ENCODE measurements around the gene IRAK3. TPM values are rescaled to one million over a fixed set of nuclear protein-coding genes. Genes with fewer than 3 reads are reported as not detected.
"Not testable (repeated sequence)": the region's sequence is repeated elsewhere in the genome, so short reads cannot be mapped to it uniquely, and the experiment has no call there.

Gene IRAK3
- total RNA-seq, 2 donors from 2014 or later, result 18.8 to 21.7 TPM

DNA sequence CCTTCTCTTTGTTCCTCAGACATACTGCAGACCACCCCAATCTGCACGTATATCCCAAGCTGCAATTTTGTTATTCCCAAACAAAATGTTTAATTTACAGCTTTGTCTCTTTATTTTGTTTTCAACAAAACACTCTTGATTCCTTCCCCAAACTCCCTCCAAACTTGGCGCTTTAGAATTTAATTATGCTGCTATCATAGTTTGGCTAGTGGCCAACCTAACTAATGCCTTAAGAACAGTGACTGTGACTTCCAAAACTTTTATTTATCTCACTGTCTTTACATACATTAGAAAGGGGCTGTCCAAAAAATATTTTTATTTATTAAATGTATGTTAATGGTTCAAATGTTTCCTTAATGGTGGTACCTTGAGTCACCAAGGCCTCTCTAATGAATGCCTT, 26.3 kb upstream of the IRAK3 start:
- Mint-ChIP-seq H3K9me3 (peaks cover 4% of the 10 kb centered on the region), H3K27me3 (no peaks in the 10 kb centered on the region), H3K4me1 (ENCODE audit: low read depth in 2 of 2) (peaks cover 55 to 66% of the 10 kb centered on the region in 2 donors), H3K4me3 (no peak overlapping the region), H3K27ac (peak overlapping the region in 1 of 2 donors; percentile 76), H3K36me3 (peaks cover 36% of the 10 kb centered on the region)
- DNase-seq (ENCODE audit: low spot score), result no peak
- no peak for ATAC-seq

DNA sequence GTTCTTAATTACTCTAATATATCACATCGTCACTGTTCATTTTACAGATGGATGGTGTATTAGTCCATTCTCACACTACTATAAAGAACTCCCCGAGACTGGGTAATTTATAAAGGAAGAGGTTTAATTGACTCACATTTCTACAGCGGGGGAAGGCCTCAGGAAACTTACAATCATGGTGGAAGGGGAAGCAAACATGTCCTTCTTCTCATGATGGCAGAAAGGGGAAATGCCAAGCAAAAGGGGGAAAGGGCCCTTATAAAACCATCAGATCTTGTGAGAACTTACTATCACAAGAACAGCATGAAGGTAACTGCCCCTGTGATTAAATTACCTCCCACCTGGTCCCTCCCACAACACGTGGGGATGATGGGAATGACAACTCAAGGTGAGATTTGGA, 25.7 kb upstream of the IRAK3 start:
- DNase-seq (ENCODE audit: low spot score), result no peak
- no peak for ATAC-seq
- H3K4me1 Mint-ChIP-seq (ENCODE audit: low read depth in 2 of 2), result peaks cover 58 to 71% of the 10 kb centered on the region in 2 donors
- peaks cover 36% of the 10 kb centered on the region for H3K36me3 Mint-ChIP-seq
- no peak overlapping the region for H3K4me3 Mint-ChIP-seq
- peak overlapping the region in 1 of 2 donors; percentile 76 for H3K27ac Mint-ChIP-seq
- peaks cover 4% of the 10 kb centered on the region for H3K9me3 Mint-ChIP-seq
- H3K27me3 Mint-ChIP-seq, result no peaks in the 10 kb centered on the region

DNA sequence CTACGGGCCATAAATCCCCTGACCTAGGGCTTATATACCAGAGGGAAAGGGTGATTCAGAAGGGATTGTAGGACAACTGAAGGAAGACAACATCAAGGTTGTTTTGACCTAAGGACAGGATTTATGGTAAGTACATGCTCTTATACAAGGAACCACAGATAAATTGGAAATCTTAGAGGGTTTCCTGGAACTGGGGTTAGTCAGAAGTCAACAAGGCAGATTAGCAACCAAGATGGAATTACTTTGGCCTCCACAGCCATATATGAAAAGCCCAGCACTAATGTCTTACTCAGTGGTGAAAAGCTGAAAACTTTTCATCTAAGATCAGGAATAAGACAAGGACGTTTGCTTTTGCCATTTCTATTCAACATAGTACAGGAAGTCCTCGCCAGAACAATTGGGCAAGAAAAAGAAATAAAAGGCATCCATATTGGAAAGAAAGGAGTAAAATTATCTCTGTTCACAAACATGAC, 24.6 kb upstream of the IRAK3 start:
- ATAC-seq, result no peak
- Mint-ChIP-seq H3K4me3 (peak overlapping the region; percentile 48), H3K9me3 (peaks cover 4% of the 10 kb centered on the region), H3K27me3 (no peaks in the 10 kb centered on the region), H3K36me3 (peaks cover 41% of the 10 kb centered on the region), H3K27ac (peak overlapping the region; percentile 58 to 76), H3K4me1 (ENCODE audit: low read depth in 2 of 2) (peaks cover 62 to 76% of the 10 kb centered on the region in 2 donors)
- DNase-seq (ENCODE audit: low spot score), result no peak

DNA sequence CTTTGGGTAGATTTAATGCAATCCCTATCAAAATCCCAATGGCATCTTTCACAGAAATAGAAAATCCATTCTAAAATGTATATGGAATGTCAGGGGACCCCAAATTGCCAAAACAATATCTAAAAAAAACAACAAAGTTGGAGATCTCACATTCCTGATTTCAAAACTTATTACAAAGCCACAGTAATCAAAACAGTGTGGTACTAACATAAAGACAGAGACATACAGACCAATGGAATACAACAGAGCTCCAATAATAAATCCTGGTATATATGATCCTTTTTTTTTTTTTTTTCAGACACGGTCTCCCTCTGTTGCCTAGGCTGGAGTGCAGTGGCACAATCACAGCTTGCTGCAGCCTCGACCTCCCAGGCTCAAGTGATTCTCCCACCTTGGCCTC, 23.9 kb upstream of the IRAK3 start:
- Mint-ChIP-seq H3K4me3 (no peak overlapping the region), H3K27ac (peak overlapping the region in 1 of 2 donors; percentile 47), H3K36me3 (peaks cover 35% of the 10 kb centered on the region), H3K4me1 (ENCODE audit: low read depth in 2 of 2) (peaks cover 58 to 69% of the 10 kb centered on the region in 2 donors), H3K9me3 (peaks cover 4% of the 10 kb centered on the region), H3K27me3 (no peaks in the 10 kb centered on the region)
- no peak for ATAC-seq
- DNase-seq (ENCODE audit: low spot score), result no peak

DNA sequence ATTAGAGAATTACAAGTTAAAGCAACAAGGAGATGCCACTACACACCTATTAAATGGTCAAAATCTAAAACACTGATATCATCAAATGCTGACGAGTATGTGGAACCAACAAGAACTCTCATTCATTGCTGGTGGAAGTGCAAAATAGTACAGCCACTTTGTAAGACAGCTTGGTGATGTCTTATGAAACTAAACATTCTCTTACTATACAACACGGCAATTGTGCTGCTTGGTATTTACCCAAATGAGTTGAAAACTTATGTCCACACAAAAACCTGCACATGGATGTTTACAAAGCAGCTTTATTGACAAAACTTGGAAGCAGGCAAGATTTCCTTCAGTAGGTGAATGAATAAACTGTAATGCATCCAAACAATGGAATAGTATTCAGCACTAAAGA, 22.5 kb upstream of the IRAK3 start:
- H3K27me3 Mint-ChIP-seq, result no peaks in the 10 kb centered on the region
- DNase-seq (ENCODE audit: low spot score), result no peak
- peak overlapping the region; percentile 98 for H3K4me3 Mint-ChIP-seq
- ATAC-seq, result no peak
- H3K27ac Mint-ChIP-seq, result peak overlapping the region; percentile 98 to 100
- H3K9me3 Mint-ChIP-seq, result peaks cover 4% of the 10 kb centered on the region
- peaks cover 35% of the 10 kb centered on the region for H3K36me3 Mint-ChIP-seq
- peaks cover 67 to 77% of the 10 kb centered on the region in 2 donors for H3K4me1 Mint-ChIP-seq (ENCODE audit: low read depth in 2 of 2)

DNA sequence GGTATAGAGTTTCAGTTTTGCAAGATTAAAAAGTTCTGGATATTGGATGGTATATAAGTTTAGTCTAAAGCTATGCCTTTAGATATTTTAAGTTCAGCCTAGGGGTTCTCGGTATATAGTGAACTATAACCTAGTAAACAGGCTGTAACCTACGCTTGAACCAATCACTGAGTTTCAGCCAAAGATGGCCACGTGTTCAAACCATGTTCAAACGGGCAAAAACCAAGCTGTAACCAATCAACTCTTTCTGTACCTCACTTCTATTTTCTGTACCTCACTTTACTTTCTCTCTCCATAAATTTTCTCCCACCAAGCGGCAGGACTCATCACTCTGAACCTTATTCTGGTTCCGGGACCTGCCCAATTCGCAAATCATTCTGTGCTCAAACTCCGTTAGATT, 20.6 kb upstream of the IRAK3 start:
- Mint-ChIP-seq H3K27ac (peak overlapping the region; percentile 98 to 100), H3K36me3 (peaks cover 34% of the 10 kb centered on the region), H3K9me3 (peaks cover 4% of the 10 kb centered on the region), H3K27me3 (no peaks in the 10 kb centered on the region), H3K4me1 (ENCODE audit: low read depth in 2 of 2) (peaks cover 54 to 60% of the 10 kb centered on the region in 2 donors), H3K4me3 (peak overlapping the region; percentile 98)
- ATAC-seq (no peak), DNase-seq (ENCODE audit: low spot score) (no peak)

DNA sequence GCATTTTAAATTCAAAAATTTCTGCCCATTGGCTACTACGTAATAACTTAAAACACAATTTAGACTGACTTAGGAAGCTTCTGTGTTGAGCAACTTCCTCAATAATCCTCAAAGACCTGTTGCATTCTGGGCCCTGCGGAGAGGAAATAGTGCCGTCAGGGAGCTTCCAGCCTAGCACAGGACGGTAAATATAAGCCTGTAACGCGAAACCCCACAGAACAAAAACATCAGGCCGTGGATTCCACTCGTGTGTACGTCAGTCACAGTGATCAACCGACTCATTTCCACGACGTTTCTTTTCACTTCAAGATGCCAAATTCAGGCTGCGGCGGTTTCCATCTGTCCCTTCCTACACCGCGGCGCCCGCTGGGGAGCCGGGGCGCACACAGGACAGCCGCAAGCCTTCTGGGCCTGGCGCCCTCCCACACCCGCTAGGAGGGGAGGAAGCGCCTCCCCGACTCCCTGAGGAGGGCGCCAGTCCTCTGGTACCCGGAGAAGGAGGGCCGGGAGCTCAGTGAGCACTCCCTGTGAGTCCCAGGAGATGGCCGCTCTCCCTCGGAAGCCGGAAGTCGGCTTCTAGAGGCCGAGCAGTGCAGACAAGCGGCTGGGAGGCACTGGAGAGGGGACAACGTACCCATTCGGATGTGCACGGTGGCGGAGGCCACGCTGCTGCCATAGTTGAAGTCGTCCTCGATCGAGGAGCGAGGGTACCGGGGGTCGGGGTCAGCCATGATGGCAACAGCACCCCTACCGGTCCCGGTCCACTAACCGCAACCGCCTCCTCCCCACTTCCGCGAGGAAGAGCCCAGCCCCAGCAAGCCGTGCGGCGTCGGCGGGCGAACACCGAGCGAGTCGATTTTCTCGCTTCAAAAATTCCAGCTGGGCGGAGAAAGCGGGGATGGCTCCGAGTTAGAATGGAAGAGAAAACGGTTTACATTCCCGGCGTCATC, 19.5 kb upstream of the IRAK3 start, which contains the start of gene TMBIM4:
TMBIM4 (minus strand) TSS at position 776 of the 950 bp plus-strand sequence; CDS start at position 731, 45 bp downstream.
- no peaks in the 10 kb centered on the region for H3K27me3 Mint-ChIP-seq
- DNase-seq (ENCODE audit: low spot score) (peak; percentile 94), ATAC-seq (peak; percentile 90 to 92)
- peak within 1 kb of the TSS; percentile 98 for H3K4me3 Mint-ChIP-seq
- H3K4me1 Mint-ChIP-seq (ENCODE audit: low read depth in 2 of 2), result peaks cover 43 to 49% of the 10 kb centered on the region in 2 donors
- H3K36me3 Mint-ChIP-seq, result peaks cover 23% of the 10 kb centered on the region
- peak within 1 kb of the TSS; percentile 98 to 100 for H3K27ac Mint-ChIP-seq
- peaks cover 4% of the 10 kb centered on the region for H3K9me3 Mint-ChIP-seq

DNA sequence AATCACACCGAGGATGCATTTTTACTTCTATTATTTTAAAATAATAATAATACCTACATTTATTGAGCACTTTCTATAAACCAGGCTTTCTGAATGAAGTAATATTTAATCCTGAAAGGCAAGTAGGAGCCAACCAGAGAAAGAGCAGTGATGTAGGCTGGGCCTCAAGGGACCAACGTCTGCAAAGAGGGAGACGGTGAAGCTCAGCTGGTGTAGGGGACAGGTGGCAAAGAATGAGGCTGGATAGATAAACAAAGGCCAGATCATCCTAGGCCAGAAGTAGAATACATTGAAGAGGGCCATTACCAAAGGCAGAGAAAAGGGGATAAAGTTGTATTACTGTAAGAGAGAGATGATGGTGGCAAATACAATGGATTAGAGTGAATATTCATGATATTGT, 18.4 kb upstream of the IRAK3 start:
- peaks cover 34 to 41% of the 10 kb centered on the region in 2 donors for H3K4me1 Mint-ChIP-seq (ENCODE audit: low read depth in 2 of 2)
- H3K36me3 Mint-ChIP-seq, result peaks cover 16% of the 10 kb centered on the region
- H3K27me3 Mint-ChIP-seq, result peaks cover 2 to 5% of the 10 kb centered on the region in 2 donors
- no peak for ATAC-seq
- peak overlapping the region; percentile 98 for H3K4me3 Mint-ChIP-seq
- peaks cover 4% of the 10 kb centered on the region for H3K9me3 Mint-ChIP-seq
- peak overlapping the region; percentile 98 to 100 for H3K27ac Mint-ChIP-seq
- no peak for DNase-seq (ENCODE audit: low spot score)

DNA sequence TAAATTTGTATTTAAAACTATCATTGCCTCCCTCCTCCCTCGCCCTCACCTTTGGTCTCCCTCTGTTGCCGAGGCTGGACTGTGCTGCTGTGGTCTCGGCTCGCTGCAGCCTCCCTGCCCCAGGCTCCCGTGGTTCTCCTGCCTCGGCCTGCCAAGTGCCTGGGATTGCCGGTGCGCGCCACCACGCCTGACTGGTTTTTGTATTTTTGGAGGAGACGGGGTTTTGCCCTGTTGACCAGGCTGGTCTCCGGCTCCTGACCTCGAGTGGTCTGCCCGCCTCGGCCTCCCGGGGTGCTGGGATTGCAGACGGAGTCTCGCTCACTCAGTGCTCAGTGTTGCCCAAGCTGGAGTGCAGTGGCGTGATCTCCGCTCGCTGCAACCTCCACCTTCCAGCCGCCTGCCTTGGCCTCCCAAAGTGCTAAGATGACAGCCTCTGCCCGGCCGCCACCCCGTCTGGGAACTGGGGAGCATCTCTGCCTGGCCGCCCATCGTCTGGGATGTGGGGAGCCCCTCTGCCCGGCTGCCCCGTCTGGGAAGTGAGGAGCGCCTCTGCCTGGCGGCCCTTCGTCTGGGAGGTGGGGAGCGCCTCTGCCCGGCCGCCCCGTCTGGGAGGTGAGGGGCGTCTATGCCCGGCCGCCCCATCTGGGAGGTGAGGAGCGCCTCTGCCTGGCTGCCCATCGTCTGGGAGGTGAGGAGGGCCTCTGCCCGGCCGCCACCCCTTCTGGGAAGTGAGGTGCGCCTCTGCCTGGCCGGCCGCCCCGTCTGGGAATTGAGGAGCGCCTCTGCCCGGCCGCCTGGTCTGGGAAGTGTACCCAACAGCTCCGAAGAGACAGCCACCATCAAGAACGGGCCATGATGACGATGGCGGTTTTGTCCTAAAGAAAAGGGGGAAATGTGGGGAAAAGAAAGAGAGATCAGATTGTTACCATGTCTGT, 14.4 kb upstream of the IRAK3 start:
- not testable (repeated sequence) for H3K9me3 Mint-ChIP-seq; DNase-seq (ENCODE audit: low spot score); H3K27ac Mint-ChIP-seq; H3K36me3 Mint-ChIP-seq; H3K4me3 Mint-ChIP-seq; H3K4me1 Mint-ChIP-seq (ENCODE audit: low read depth in 2 of 2); ATAC-seq
- peaks cover 17 to 36% of the 10 kb centered on the region in 2 donors for H3K27me3 Mint-ChIP-seq

DNA sequence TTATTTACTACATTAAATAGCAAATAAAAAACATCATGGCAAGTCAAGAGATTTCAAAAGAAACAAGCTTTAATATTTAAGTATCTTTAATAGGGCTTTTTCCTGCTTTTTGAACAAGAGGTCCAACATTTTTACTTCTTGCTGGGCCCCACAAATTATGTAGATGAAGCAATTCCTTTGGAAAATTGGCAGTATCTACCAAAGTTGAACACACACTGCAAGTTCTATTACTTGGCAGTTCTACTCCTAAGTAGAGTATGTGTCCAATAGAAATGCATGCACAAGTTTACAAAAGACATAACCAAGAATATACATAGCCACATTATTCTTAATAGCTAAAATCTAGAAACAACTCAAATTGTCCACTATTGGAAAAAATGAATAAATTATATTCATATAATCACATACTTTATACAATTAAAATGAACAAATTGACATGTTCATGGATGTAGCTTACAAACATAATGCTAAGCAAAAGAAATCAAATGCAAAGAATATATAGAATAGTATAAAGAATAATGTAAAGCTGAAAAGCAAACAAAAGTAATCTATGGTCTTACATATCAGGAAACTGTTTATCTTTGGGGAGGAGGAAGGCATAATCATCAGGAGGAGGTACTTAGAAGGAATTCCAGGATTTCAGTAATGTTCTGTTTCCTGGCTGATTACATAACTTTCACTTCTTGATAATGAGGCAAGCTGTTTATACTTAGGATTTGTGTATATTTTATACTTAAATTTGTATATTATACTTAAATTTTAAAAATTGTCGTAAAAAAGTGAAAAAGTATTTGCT, 12.7 kb upstream of the IRAK3 start:
- Mint-ChIP-seq H3K36me3 (no peaks in the 10 kb centered on the region), H3K4me3 (no peak overlapping the region), H3K4me1 (ENCODE audit: low read depth in 2 of 2) (no peaks in the 10 kb centered on the region), H3K27ac (no peak overlapping the region), H3K27me3 (peaks cover 17 to 36% of the 10 kb centered on the region in 2 donors), H3K9me3 (no peaks in the 10 kb centered on the region)
- no peak for ATAC-seq
- no peak for DNase-seq (ENCODE audit: low spot score)

DNA sequence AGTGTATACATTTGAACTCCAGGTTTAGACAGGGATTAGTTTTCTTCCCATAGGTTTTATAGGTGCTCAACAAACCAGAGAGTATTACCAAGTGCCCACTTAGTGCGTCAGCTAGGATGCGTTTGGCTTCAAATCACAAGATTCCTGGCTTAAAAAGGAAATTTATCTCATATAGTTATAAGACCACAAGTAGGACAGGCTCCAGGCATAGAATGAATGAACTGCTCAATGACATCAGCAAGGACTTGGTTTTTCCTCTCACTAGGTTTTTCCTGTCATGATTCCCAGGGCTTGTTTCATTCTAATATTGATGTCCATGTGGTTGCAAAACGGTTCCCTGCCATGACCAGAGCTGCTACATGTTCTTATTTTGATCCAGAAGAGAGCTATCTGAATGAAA, 6.1 kb upstream of the IRAK3 start:
- Mint-ChIP-seq H3K9me3 (peaks cover 5% of the 10 kb centered on the region), H3K36me3 (peaks cover 13% of the 10 kb centered on the region), H3K27me3 (peaks cover 40 to 67% of the 10 kb centered on the region in 2 donors), H3K4me1 (ENCODE audit: low read depth in 2 of 2) (peaks cover 6 to 9% of the 10 kb centered on the region in 2 donors), H3K27ac (no peak overlapping the region), H3K4me3 (no peak overlapping the region)
- DNase-seq (ENCODE audit: low spot score) (no peak), ATAC-seq (no peak)

DNA sequence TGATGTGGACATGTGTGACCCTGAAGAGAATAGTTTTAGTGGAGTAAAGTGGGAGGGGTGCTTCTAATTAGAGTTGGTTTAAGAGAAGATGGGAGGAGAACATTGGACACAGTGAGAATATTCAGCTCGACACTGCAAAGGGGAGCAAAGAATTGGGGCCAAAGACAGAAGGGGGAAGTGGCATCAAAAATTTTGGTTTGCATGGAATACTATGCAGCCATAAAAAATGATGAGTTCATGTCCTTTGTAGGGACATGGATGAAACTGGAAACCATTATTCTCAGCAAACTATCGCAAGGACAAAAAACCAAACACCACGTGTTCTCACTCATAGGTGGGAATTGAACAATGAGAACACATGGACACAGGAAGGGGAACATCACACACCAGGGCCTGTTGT, 4.2 kb upstream of the IRAK3 start:
- Mint-ChIP-seq H3K36me3 (peaks cover 13% of the 10 kb centered on the region), H3K4me1 (ENCODE audit: low read depth in 2 of 2) (peaks cover 11 to 18% of the 10 kb centered on the region in 2 donors), H3K27me3 (peaks cover 32 to 58% of the 10 kb centered on the region in 2 donors)
- ATAC-seq; H3K9me3 Mint-ChIP-seq; H3K27ac Mint-ChIP-seq; H3K4me3 Mint-ChIP-seq; DNase-seq (ENCODE audit: low spot score): not testable (repeated sequence)

DNA sequence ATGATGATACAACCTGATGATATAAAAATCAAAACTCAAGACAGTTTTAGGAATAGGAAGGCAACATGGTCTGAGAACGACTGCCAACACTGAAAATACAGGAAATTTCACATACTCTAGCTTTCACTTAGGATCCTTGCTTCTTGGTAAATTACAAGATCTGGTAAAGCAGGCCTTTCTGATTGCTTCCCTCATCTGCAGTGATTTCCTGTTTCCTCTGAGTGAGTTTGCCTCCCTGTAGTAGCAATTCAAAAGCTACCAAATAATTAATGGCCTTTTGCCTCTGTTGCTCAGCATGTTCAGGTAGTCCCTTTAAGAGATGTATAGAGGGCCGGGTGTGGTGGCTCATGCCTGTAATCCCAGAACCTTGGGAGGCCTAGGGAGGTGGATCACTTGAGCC, 2.0 kb upstream of the IRAK3 start:
- H3K4me3 Mint-ChIP-seq, result peak overlapping the region; percentile 68
- no peak for DNase-seq (ENCODE audit: low spot score)
- H3K27me3 Mint-ChIP-seq, result peaks cover 34 to 76% of the 10 kb centered on the region in 2 donors

More for the DNA sequence above, 2.0 kb upstream of the IRAK3 start:
- peaks cover 5% of the 10 kb centered on the region for H3K9me3 Mint-ChIP-seq
- H3K36me3 Mint-ChIP-seq, result peaks cover 13% of the 10 kb centered on the region
- peak overlapping the region; percentile 73 to 82 for H3K27ac Mint-ChIP-seq
- ATAC-seq, result no peak
- peaks cover 27 to 31% of the 10 kb centered on the region in 2 donors for H3K4me1 Mint-ChIP-seq (ENCODE audit: low read depth in 2 of 2)

All from natural killer cell treated with Interleukin-12 subunit alpha and Interleukin-12 subunit beta and Interleukin-15 and Interleukin-18, amount 100 ng/mL, for 72 hours (primary cell).